Effector memory CD4-positive, alpha-beta T cell (primary cell): Measurements from ENCODE around the gene KCNH2.
"Not testable (repeated sequence)": the region's sequence is repeated elsewhere in the genome, so short reads cannot be mapped to it uniquely, and the experiment has no call there.

Experiments used
- DNase-seq, 3 donors: peaks; one replicate each; pipeline ENCODE4 v3.0.0-alpha.2; 2020
- H3K27ac ChIP-seq: 2 replicates; pipeline ENCODE4 v1.7.0; 2013; ENCODE audit warnings: mild to moderate bottlenecking, low read length, moderate library complexity; ENCODE audit not compliant: insufficient read depth, poor library complexity, severe bottlenecking
- H3K27me3 ChIP-seq: replicated peaks from 2 replicates; pipeline ENCODE4 v1.7.0; 2013; ENCODE audit warnings: mild to moderate bottlenecking, low read length; ENCODE audit not compliant: insufficient read depth, control insufficient read depth, poor library complexity, severe bottlenecking
- H3K36me3 ChIP-seq: 2 replicates; pipeline ENCODE4 v1.7.0; 2013; ENCODE audit warnings: mild to moderate bottlenecking, low read length, moderate library complexity; ENCODE audit not compliant: control insufficient read depth, insufficient read depth
- H3K4me1 ChIP-seq: 2 replicates; pipeline ENCODE4 v1.7.0; 2013; ENCODE audit warnings: low read length, mild to moderate bottlenecking; ENCODE audit not compliant: control insufficient read depth, insufficient read depth, poor library complexity, severe bottlenecking
- H3K4me3 ChIP-seq: 2 replicates; pipeline ENCODE4 v1.7.0; 2013; ENCODE audit warnings: low read length, low read depth, mild to moderate bottlenecking; ENCODE audit not compliant: insufficient read depth, poor library complexity, severe bottlenecking
- H3K9me3 ChIP-seq: 2 replicates; pipeline ENCODE4 v1.7.0; 2013; ENCODE audit warnings: mild to moderate bottlenecking, low read length, moderate library complexity; ENCODE audit not compliant: control insufficient read depth

KCNH2 gene

GRCh38 chr7:151012031-151012692 lies 34.0 kb upstream of the KCNH2 start:
- H3K4me1 ChIP-seq: peaks cover 86% of the 10 kb centered on the region

GRCh38 chr7:151011616-151012015 lies 33.5 kb upstream of the KCNH2 start:
- H3K27me3 ChIP-seq, H3K36me3 ChIP-seq, DNase-seq, H3K4me3 ChIP-seq, H3K9me3 ChIP-seq: not testable (repeated sequence)
- Histone ChIP-seq H3K27ac (peak overlapping the region; percentile 91), H3K4me1 (peaks cover 90% of the 10 kb centered on the region)

More at GRCh38 chr7:151012031-151012692, 34.0 kb upstream of the KCNH2 start:
- Histone ChIP-seq H3K4me3 (no peak overlapping the region), H3K36me3 (no peaks in the 10 kb centered on the region), H3K9me3 (no peaks in the 10 kb centered on the region), H3K27ac (peak overlapping the region; percentile 91), H3K27me3 (no peaks in the 10 kb centered on the region)
- DNase-seq: no peak

DNA sequence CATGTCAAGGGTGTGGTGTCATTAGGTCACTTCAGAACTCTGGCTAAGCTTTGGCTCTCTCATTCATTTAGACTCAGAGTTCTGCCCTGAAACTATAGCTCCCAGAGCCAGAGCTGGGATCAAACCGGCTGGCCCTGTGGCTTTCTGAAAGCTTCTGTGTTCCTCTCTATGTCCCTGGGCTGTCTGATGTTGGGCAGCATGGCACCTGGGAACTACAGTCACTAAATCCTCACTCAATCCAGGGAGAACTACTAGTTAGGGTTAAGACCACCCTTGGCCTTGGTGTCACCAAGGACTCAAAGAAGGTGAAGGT lies 32.9 kb upstream of the KCNH2 start:
- no peak overlapping the region for H3K4me3 ChIP-seq
- peak overlapping the region; percentile 76 for H3K27ac ChIP-seq
- H3K4me1 ChIP-seq: peaks cover 91% of the 10 kb centered on the region
- no peak for DNase-seq
- no peaks in the 10 kb centered on the region for H3K36me3 ChIP-seq
- H3K9me3 ChIP-seq: no peaks in the 10 kb centered on the region
- no peaks in the 10 kb centered on the region for H3K27me3 ChIP-seq

DNA sequence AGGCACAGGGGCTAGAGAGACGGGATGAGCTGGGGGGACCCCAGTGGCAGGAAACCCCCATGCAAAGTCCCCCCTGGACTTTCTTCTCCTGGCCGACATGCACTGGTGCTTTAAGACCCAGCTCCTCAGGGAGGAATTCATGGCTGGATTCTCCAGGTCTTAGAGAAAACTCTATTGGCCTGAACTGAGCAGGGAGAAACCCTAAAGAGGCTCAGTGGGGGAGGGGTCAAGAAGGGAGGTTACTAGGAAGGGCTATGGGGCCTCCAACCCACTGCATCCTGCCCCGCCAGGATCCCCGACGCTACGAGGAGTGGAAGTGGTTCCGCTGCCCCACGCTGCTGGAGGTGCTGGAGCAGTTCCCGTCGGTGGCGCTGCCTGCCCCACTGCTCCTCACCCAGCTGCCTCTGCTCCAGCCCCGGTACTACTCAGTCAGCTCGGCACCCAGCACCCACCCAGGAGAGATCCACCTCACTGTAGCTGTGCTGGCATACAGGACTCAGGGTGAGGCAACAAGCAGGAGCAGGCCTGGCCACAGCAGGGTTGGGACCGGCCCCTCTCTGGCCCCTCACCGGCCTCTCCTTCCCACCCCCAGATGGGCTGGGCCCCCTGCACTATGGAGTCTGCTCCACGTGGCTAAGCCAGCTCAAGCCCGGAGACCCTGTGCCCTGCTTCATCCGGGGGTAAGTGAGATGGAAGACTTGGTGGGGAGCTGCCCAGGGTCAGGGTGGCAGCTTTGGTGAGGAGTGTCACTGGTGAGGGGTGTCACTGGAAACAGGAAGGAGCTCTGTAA lies 32.4 kb upstream of the KCNH2 start:
- peak in 1 of 3 donors; percentile 32 for DNase-seq
- no peak overlapping the region for H3K4me3 ChIP-seq
- peak overlapping the region; percentile 76 for H3K27ac ChIP-seq
- H3K27me3 ChIP-seq: no peaks in the 10 kb centered on the region
- H3K9me3 ChIP-seq: no peaks in the 10 kb centered on the region
- H3K4me1 ChIP-seq: peaks cover 86% of the 10 kb centered on the region
- H3K36me3 ChIP-seq: no peaks in the 10 kb centered on the region

DNA sequence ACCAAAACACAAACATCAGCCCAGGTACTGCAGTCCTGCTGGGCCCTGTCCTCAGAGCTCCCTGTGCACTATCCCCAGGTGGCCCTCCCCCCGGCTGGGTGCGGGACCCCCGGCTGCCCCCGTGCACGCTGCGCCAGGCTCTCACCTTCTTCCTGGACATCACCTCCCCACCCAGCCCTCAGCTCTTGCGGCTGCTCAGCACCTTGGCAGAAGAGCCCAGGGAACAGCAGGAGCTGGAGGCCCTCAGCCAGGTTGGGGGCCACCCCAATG lies 31.9 kb upstream of the KCNH2 start:
- Histone ChIP-seq H3K36me3 (no peaks in the 10 kb centered on the region), H3K4me1 (peaks cover 80% of the 10 kb centered on the region), H3K9me3 (no peaks in the 10 kb centered on the region), H3K4me3 (no peak overlapping the region), H3K27ac (peak overlapping the region; percentile 76), H3K27me3 (no peaks in the 10 kb centered on the region)
- DNase-seq: no peak

GRCh38 chr7:151009327-151010036 lies 31.4 kb upstream of the KCNH2 start:
- DNase-seq: no peak
- no peaks in the 10 kb centered on the region for H3K27me3 ChIP-seq
- no peak overlapping the region for H3K4me3 ChIP-seq
- no peaks in the 10 kb centered on the region for H3K9me3 ChIP-seq
- peak overlapping the region; percentile 76 for H3K27ac ChIP-seq
- no peaks in the 10 kb centered on the region for H3K36me3 ChIP-seq
- H3K4me1 ChIP-seq: peaks cover 75% of the 10 kb centered on the region

DNA sequence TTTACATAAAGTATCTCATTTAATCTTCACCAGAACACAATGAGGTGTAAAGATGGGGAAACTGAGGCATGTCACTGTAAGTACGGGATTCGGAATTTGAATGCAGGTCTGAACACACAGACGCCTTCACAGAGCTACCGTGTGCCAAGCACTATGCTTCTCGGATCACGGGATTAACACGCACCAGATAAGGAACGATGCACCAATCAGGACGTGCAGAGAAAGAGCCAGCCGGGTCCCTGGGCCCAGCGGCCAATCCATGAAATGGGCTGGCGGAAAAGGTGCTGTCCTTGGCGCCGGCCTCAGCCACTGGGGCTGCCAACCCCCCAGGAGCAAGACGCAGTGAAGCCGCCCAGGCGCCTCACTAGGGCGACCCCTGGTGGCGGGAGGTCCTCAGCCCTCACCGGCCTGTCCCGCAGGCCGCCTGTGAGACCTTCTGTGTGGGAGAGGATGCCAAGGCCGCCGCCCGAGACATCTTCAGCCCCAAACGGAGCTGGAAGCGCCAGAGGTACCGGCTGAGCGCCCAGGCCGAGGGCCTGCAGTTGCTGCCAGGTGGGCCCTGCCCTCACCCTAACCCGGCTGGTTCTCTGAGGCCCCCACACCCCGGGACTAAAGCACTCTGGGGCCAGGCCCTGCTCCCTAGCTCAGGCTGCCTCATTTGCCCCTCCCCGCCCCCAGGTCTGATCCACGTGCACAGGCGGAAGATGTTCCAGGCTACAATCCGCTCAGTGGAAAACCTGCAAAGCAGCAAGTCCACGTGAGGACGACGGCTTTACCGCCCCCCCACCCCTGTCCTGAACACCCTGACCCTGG lies 30.6 kb upstream of the KCNH2 start:
- Histone ChIP-seq H3K4me3 (peak overlapping the region; percentile 33), H3K27ac (peak overlapping the region; percentile 76), H3K4me1 (peaks cover 68% of the 10 kb centered on the region), H3K27me3 (no peaks in the 10 kb centered on the region), H3K36me3 (no peaks in the 10 kb centered on the region), H3K9me3 (no peaks in the 10 kb centered on the region)
- DNase-seq: peak; percentile 71 to 78 (median 72)

GRCh38 chr7:151008143-151008510 lies 30.0 kb upstream of the KCNH2 start:
- DNase-seq: peak in 1 of 3 donors; percentile 32
- Histone ChIP-seq H3K27ac (peak overlapping the region; percentile 76), H3K36me3 (no peaks in the 10 kb centered on the region), H3K4me1 (peaks cover 62% of the 10 kb centered on the region), H3K27me3 (no peaks in the 10 kb centered on the region), H3K9me3 (no peaks in the 10 kb centered on the region), H3K4me3 (peak overlapping the region; percentile 33)

GRCh38 chr7:151007469-151007898 lies 29.4 kb upstream of the KCNH2 start:
- Histone ChIP-seq H3K4me3 (peak overlapping the region; percentile 33), H3K27ac (peak overlapping the region; percentile 76), H3K27me3 (no peaks in the 10 kb centered on the region), H3K4me1 (peaks cover 56% of the 10 kb centered on the region), H3K9me3 (no peaks in the 10 kb centered on the region), H3K36me3 (no peaks in the 10 kb centered on the region)
- no peak for DNase-seq
